Measurements from ENCODE around the gene TRIM17. TPM values are rescaled to one million over a fixed set of nuclear protein-coding genes. Genes with fewer than 3 reads are reported as not detected.

TRIM17 gene
- total and polyA plus RNA-seq, 2 donors from 2014 or later, result 1.3 to 6.5 TPM

- intact Hi-C loops (cut with DNase I), result no loop called here
- H3K27me3 ChIP-seq (ENCODE audit: control insufficient read depth, insufficient read depth, low read length), result no peaks in the 10 kb centered on the region
- no peak for FAIRE-seq
These were observed 13.0 kb upstream of the TRIM17 start for GRCh38 chr1:228429698-228430097.

GRCh38 chr1:228429007-228429406, 12.3 kb upstream of the TRIM17 start:
- Histone ChIP-seq H3K4me1 (ENCODE audit: control insufficient read depth in 2 of 3, insufficient read depth in 2 of 3, low read depth in 1 of 3, low read length in 3 of 3) (no peaks in the 10 kb centered on the region), H3K27ac (ENCODE audit: low read depth in 2 of 2, low read length in 2 of 2) (no peak overlapping the region), H3K27me3 (ENCODE audit: control insufficient read depth, insufficient read depth, low read length) (no peaks in the 10 kb centered on the region), H3K4me3 (ENCODE audit: low read length in 3 of 3) (no peak overlapping the region), H3K36me3 (ENCODE audit: control insufficient read depth in 2 of 3, insufficient read depth in 3 of 3, low read length in 3 of 3) (no peaks in the 10 kb centered on the region), H3K9ac (ENCODE audit: low read length in 3 of 3) (no peak overlapping the region), H3K9me3 (ENCODE audit: control insufficient read depth in 2 of 3, insufficient read depth in 1 of 3, low read length in 3 of 3) (no peaks in the 10 kb centered on the region)
- intact Hi-C loops (cut with DNase I), result no loop called here
- FAIRE-seq (no peak), DNase-seq (no peak)
- TF ChIP-seq CTCF (IDR thresholded peaks at IDR 0.05; ENCODE audit: borderline replicate concordance, extremely low read depth, insufficient read depth), result no peak

More at GRCh38 chr1:228429698-228430097, 13.0 kb upstream of the TRIM17 start:
- H3K27ac ChIP-seq (ENCODE audit: low read depth in 2 of 2, low read length in 2 of 2), result no peak overlapping the region
- no peaks in the 10 kb centered on the region for H3K4me1 ChIP-seq (ENCODE audit: control insufficient read depth in 2 of 3, insufficient read depth in 2 of 3, low read depth in 1 of 3, low read length in 3 of 3)
- DNase-seq, result no peak
- H3K9ac ChIP-seq (ENCODE audit: low read length in 3 of 3), result no peak overlapping the region
- no peak overlapping the region for H3K4me3 ChIP-seq (ENCODE audit: low read length in 3 of 3)
- H3K36me3 ChIP-seq (ENCODE audit: control insufficient read depth in 2 of 3, insufficient read depth in 3 of 3, low read length in 3 of 3), result no peaks in the 10 kb centered on the region
- H3K9me3 ChIP-seq (ENCODE audit: control insufficient read depth in 2 of 3, insufficient read depth in 1 of 3, low read length in 3 of 3), result no peaks in the 10 kb centered on the region
- TF ChIP-seq CTCF (IDR thresholded peaks at IDR 0.05; ENCODE audit: borderline replicate concordance, extremely low read depth, insufficient read depth), result no peak

DNA sequence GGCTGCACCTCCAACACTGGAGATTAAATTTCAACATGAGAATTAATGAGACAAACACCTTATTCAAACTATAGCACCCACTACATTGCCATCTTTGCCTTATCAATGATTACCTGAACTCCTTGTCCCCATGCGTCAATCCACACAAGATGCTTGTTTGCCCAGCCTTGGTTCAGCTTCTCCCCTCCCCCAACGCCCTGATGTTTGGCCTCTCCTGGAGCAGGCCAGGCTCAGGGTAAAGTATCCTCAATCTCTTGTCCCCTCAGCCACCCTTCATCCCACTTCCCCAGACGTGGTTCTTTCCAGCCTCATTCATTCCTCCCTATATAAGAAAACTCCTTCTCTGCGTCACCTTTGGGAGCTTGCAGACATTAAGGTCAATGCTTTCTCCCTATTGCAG, 11.8 kb upstream of the TRIM17 start:
- no peaks in the 10 kb centered on the region for H3K9me3 ChIP-seq (ENCODE audit: control insufficient read depth in 2 of 3, insufficient read depth in 1 of 3, low read length in 3 of 3)
- no peak for FAIRE-seq

More for the DNA sequence above, 11.8 kb upstream of the TRIM17 start:
- no peak for TF ChIP-seq CTCF (IDR thresholded peaks at IDR 0.05; ENCODE audit: borderline replicate concordance, extremely low read depth, insufficient read depth)
- no peak overlapping the region for H3K4me3 ChIP-seq (ENCODE audit: low read length in 3 of 3)
- no peaks in the 10 kb centered on the region for H3K4me1 ChIP-seq (ENCODE audit: control insufficient read depth in 2 of 3, insufficient read depth in 2 of 3, low read depth in 1 of 3, low read length in 3 of 3)
- no peak overlapping the region for H3K27ac ChIP-seq (ENCODE audit: low read depth in 2 of 2, low read length in 2 of 2)
- DNase-seq, result peak in 1 of 5 donors; percentile 56
- no peaks in the 10 kb centered on the region for H3K36me3 ChIP-seq (ENCODE audit: control insufficient read depth in 2 of 3, insufficient read depth in 3 of 3, low read length in 3 of 3)
- intact Hi-C loops (cut with DNase I), result no loop called here
- no peaks in the 10 kb centered on the region for H3K27me3 ChIP-seq (ENCODE audit: control insufficient read depth, insufficient read depth, low read length)
- no peak overlapping the region for H3K9ac ChIP-seq (ENCODE audit: low read length in 3 of 3)
